ENCODE data around the gene RELA. TPM values are rescaled to one million over a fixed set of nuclear protein-coding genes. Genes with fewer than 3 reads are reported as not detected.
"Not testable (repeated sequence)": the region's sequence is repeated elsewhere in the genome, so short reads cannot be mapped to it uniquely, and the experiment has no call there.

RELA gene
- polyA plus RNA-seq, 2 of the 4 experiments (the other 2 are of a cell fraction) = 28.9 to 55.1 TPM

DNA sequence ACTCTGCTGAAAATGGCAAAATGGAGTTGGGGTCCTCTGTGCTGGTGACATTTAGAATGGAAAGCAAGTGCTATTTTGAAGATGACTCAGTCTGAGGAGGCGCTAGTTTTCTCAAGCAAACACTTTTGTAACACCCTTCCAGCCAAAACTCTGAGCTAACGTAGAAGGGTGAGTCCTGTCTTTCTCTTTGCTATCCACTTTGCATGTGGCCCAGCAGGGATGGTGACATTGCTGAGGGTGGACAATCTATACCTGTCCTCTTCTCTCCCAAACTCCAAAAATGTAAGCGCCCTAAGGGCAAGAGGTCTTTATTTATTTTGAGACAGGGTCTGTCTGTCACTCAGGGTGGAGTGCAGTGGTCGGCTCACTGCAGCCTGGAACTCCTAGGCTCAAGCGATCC, 45.7 kb upstream of the RELA start:
- no peak for FAIRE-seq
- POLR2A ChIA-PET = interaction anchor here (0.6 kb wide), 1 partner anchor 132 kb away, joined by 3 read pairs; no protein-coding TSS in a partner anchor
- CTCF ChIA-PET = interaction anchor here (0.9 to 16.0 kb wide), 5 partner anchors 12 to 280 kb away, joined by 3 to 222 read pairs (median 3); partner anchors contain the start of gene RNASEH2C
- Histone ChIP-seq H3K4me2 (no peak overlapping the region), H3K4me3 (no peak overlapping the region), H3K4me1 (peaks cover 15% of the 10 kb centered on the region), H3K9me3 (no peaks in the 10 kb centered on the region), H3K27ac (no peak overlapping the region)
- no peak for DNase-seq (ENCODE audit: low read depth in 1 of 2, low spot score in 1 of 2)
- no peak for ATAC-seq
- no peak for TF ChIP-seq RAD21 (conservative IDR thresholded peaks at IDR 0.05 in 1 of 2, IDR thresholded peaks at IDR 0.05 in 1 of 2)
- no peak for TF ChIP-seq ESRRA (IDR thresholded peaks at IDR 0.05; ENCODE audit: borderline replicate concordance, low read length)
- no peak for TF ChIP-seq POLR2AphosphoS2 (conservative IDR thresholded peaks at IDR 0.05; ENCODE audit: low read length)
- TF ChIP-seq, protein P1, sequence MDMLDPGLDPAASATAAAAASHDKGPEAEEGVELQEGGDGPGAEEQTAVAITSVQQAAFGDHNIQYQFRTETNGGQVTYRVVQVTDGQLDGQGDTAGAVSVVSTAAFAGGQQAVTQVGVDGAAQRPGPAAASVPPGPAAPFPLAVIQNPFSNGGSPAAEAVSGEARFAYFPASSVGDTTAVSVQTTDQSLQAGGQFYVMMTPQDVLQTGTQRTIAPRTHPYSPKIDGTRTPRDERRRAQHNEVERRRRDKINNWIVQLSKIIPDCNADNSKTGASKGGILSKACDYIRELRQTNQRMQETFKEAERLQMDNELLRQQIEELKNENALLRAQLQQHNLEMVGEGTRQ (IDR thresholded peaks at IDR 0.05) = no peak
- no peak for TF ChIP-seq PHF8 (IDR thresholded peaks at IDR 0.05; ENCODE audit: borderline replicate concordance, low read depth)
- TF ChIP-seq FOXS1 (CRISPR knock-in tag; IDR thresholded peaks at IDR 0.05) = no peak
- TF ChIP-seq ZNF302 (CRISPR knock-in tag; IDR thresholded peaks at IDR 0.05) = no peak
- TF ChIP-seq CHD2 (IDR thresholded peaks at IDR 0.05; ENCODE audit: low read length, partially characterized antibody) = no peak
- TF ChIP-seq ATOH8 (CRISPR knock-in tag; IDR thresholded peaks at IDR 0.05; ENCODE audit: low read depth) = no peak
- TF ChIP-seq HDAC2 (IDR thresholded peaks at IDR 0.05) = no peak
- TF ChIP-seq E2F6 (IDR thresholded peaks at IDR 0.05; ENCODE audit: borderline replicate concordance, low read depth) = no peak
- WGBS (ENCODE audit: missing lambda C conversion rate) = 51% methylated on average over 5 of the region's 5 CpGs

GRCh38 chr11:65707002-65707401, 44.3 kb upstream of the RELA start:
- CTCF ChIA-PET = interaction anchor here (0.6 to 16.0 kb wide), 7 partner anchors 9 to 316 kb away, joined by 3 to 222 read pairs (median 4); no protein-coding TSS in a partner anchor
- H3K4me2 ChIP-seq; ATAC-seq; DNase-seq (ENCODE audit: low read depth in 1 of 2, low spot score in 1 of 2); H3K27ac ChIP-seq; FAIRE-seq; H3K4me3 ChIP-seq; POLR2A ChIA-PET; H3K9me3 ChIP-seq; H3K4me1 ChIP-seq: not testable (repeated sequence)
- 85% methylated on average over 11 of the region's 12 CpGs for WGBS (ENCODE audit: missing lambda C conversion rate)

DNA sequence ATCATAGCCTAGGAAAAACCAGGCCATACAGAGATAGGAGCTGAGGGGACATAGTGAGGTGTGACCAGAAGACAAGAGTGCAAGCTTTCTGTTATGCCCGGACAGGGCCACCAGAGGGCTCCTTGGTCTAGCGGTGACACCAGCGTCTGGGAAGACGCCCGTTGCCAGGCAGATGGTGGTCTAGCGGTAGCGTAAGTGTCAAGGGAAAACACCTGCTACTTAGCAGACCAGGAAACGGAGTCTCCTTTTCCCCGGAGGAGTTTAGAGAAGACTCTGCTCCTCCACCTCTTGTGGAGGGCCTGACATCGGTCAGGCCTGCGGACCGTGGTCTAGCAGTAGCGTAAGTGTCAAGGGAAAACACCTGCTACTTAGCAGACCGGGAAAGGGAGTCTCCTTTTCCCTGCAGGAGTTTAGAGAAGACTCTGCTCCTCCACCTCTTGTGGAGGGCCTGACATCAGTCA, 43.6 kb upstream of the RELA start:
- H3K4me2 ChIP-seq = peak overlapping the region; percentile 68; the same call in 2 of the 3 replicates
- H3K4me3 ChIP-seq, H3K9me3 ChIP-seq, H3K27ac ChIP-seq, POLR2A ChIA-PET, H3K4me1 ChIP-seq, FAIRE-seq: not testable (repeated sequence)
- ATAC-seq (peak in 1 of 2 experiments; percentile 65; a peak in 3 of 6 replicates), DNase-seq (ENCODE audit: low read depth in 1 of 2, low spot score in 1 of 2) (peak in 1 of 2 experiments; percentile 61)
- 19% methylated on average over 14 of the region's 14 CpGs for WGBS (ENCODE audit: missing lambda C conversion rate)
- CTCF ChIA-PET = interaction anchor here (0.6 to 16.0 kb wide), 34 partner anchors 8 to 577 kb away, joined by 3 to 222 read pairs (median 4); partner anchors contain the start of genes AP5B1, CCDC85B and FIBP
- TF ChIP-seq, protein P2, sequence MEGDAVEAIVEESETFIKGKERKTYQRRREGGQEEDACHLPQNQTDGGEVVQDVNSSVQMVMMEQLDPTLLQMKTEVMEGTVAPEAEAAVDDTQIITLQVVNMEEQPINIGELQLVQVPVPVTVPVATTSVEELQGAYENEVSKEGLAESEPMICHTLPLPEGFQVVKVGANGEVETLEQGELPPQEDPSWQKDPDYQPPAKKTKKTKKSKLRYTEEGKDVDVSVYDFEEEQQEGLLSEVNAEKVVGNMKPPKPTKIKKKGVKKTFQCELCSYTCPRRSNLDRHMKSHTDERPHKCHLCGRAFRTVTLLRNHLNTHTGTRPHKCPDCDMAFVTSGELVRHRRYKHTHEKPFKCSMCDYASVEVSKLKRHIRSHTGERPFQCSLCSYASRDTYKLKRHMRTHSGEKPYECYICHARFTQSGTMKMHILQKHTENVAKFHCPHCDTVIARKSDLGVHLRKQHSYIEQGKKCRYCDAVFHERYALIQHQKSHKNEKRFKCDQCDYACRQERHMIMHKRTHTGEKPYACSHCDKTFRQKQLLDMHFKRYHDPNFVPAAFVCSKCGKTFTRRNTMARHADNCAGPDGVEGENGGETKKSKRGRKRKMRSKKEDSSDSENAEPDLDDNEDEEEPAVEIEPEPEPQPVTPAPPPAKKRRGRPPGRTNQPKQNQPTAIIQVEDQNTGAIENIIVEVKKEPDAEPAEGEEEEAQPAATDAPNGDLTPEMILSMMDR (IDR thresholded peaks at IDR 0.05) = peak; percentile 66
- TF ChIP-seq SMC3 (IDR thresholded peaks at IDR 0.05) (peak; percentile 66; the same call in 2 of the 3 replicates), RFX5 (IDR thresholded peaks at IDR 0.05) (peak; percentile 82), RAD21 (conservative IDR thresholded peaks at IDR 0.05 in 1 of 2, IDR thresholded peaks at IDR 0.05 in 1 of 2) (peak; percentile 55 to 57; a peak in 3 of 5 replicates)
